LNCAP (cell line): ENCODE data around the gene PTMA.

Source experiments
- CTCF ChIP-seq: fragments of 450-650 bp; IDR thresholded peaks from 2 replicates; pipeline ENCODE4 v1.5.1; 2017; ENCODE audit warnings: mild to moderate bottlenecking

PTMA gene

GRCh38 chr2:231709636-231709980, 1.3 kb downstream of the PTMA start:
- no peak for TF ChIP-seq CTCF

GRCh38 chr2:231709981-231710798, 1.9 kb downstream of the PTMA start:
- peak; percentile 73 for TF ChIP-seq CTCF

GRCh38 chr2:231710799-231711676, 2.7 kb downstream of the PTMA start:
- TF ChIP-seq CTCF = no peak

- TF ChIP-seq CTCF = no peak
Measured at GRCh38 chr2:231711677-231712450, 3.5 kb downstream of the PTMA start.

GRCh38 chr2:231713730-231714638, 5.7 kb downstream of the PTMA start:
- peak; percentile 79 for TF ChIP-seq CTCF

GRCh38 chr2:231714639-231715498, 6.5 kb downstream of the PTMA start:
- TF ChIP-seq CTCF = peak; percentile 81
